ENCODE results near the gene FNDC3A.

Gene FNDC3A

DNA sequence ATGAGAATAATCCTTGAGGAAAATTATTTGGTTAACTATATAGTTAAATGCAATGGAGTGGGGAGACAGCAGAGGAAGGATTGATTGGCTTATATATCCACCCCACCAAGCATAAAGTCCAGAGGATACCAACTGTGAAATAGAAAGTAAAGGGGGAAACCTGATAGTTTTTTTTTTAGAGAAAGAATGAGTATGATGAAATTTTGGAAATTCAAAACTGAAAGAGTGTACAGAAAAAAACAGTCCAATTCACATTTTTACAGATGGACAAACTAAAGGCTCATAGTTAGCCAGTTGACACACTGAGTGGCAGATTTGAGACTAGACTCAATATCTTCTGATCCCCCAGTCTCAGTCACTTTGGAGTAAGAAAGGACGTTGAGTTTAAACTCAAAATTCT lies 51.1 kb downstream of the FNDC3A start:
- no peak overlapping the region for H3K4me3 ChIP-seq (ENCODE audit: low read depth, low read length)
- no peaks in the 10 kb centered on the region for H3K9me3 ChIP-seq (ENCODE audit: control insufficient read depth, low read length)
- no peak overlapping the region for H3K27ac ChIP-seq
- H3K4me1 ChIP-seq, result no peaks in the 10 kb centered on the region
- TF ChIP-seq, protein P1, sequence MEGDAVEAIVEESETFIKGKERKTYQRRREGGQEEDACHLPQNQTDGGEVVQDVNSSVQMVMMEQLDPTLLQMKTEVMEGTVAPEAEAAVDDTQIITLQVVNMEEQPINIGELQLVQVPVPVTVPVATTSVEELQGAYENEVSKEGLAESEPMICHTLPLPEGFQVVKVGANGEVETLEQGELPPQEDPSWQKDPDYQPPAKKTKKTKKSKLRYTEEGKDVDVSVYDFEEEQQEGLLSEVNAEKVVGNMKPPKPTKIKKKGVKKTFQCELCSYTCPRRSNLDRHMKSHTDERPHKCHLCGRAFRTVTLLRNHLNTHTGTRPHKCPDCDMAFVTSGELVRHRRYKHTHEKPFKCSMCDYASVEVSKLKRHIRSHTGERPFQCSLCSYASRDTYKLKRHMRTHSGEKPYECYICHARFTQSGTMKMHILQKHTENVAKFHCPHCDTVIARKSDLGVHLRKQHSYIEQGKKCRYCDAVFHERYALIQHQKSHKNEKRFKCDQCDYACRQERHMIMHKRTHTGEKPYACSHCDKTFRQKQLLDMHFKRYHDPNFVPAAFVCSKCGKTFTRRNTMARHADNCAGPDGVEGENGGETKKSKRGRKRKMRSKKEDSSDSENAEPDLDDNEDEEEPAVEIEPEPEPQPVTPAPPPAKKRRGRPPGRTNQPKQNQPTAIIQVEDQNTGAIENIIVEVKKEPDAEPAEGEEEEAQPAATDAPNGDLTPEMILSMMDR (IDR thresholded peaks at IDR 0.05), result no peak
- H2AFZ ChIP-seq, result no peak overlapping the region
- H3K4me2 ChIP-seq (ENCODE audit: low read length), result no peak overlapping the region
- no peaks in the 10 kb centered on the region for H3K27me3 ChIP-seq (ENCODE audit: control insufficient read depth, insufficient read depth, low read length)
- no peaks in the 10 kb centered on the region for H3K79me2 ChIP-seq
- no peaks in the 10 kb centered on the region for H3K36me3 ChIP-seq (ENCODE audit: control insufficient read depth, insufficient read depth, low read length)
- H3K9ac ChIP-seq, result no peak overlapping the region

DNA sequence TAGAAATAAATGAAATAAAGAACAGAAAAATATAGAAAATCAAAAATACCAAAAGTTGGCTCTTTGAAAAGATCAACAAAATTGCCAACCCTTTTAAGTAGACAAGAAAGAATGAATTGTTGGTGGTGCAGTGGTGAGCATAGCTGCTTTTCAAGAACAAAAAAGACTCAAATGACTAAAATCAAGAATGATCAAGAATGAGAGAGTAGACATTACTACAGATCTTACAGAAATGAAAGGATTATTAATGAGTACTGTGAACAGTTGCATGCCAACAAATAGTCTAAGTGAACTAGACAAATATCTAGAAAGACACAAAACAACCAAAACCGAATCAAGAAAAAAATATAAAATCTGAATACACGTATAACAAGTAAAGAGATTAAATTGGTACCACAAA lies 53.9 kb downstream of the FNDC3A start:
- Histone ChIP-seq H3K27ac (no peak overlapping the region), H3K4me2 (ENCODE audit: low read length) (no peak overlapping the region), H3K9ac (no peak overlapping the region), H3K79me2 (no peaks in the 10 kb centered on the region), H3K36me3 (ENCODE audit: control insufficient read depth, insufficient read depth, low read length) (no peaks in the 10 kb centered on the region), H3K27me3 (ENCODE audit: control insufficient read depth, insufficient read depth, low read length) (no peaks in the 10 kb centered on the region), H3K4me1 (no peaks in the 10 kb centered on the region), H3K4me3 (ENCODE audit: low read depth, low read length) (no peak overlapping the region), H2AFZ (no peak overlapping the region), H3K9me3 (ENCODE audit: control insufficient read depth, low read length) (no peaks in the 10 kb centered on the region)
- TF ChIP-seq, protein P1 (IDR thresholded peaks at IDR 0.05), result no peak

DNA sequence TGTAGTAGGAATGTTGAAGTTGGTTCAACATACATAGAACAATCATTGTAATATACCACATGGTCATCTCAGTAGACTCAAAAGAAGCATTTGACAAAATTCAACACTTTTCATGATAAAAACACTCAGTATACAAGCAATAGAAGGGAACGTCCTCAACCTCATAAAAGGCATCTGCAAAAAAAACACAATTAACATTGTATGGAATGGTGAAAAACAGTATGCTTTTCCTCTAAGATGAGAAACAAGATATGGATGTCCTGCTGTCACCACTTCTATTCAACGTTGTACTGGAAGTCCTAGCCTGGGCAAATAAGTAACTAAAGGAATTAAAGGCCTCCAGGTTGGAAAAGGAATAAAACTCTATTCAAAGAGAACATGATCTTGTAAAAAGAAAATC lies 54.5 kb downstream of the FNDC3A start:
- no peaks in the 10 kb centered on the region for H3K27me3 ChIP-seq (ENCODE audit: control insufficient read depth, insufficient read depth, low read length)
- H3K4me2 ChIP-seq (ENCODE audit: low read length), result no peak overlapping the region
- H3K4me3 ChIP-seq (ENCODE audit: low read depth, low read length), result no peak overlapping the region
- no peak overlapping the region for H2AFZ ChIP-seq
- H3K36me3 ChIP-seq (ENCODE audit: control insufficient read depth, insufficient read depth, low read length), result no peaks in the 10 kb centered on the region
- H3K9me3 ChIP-seq (ENCODE audit: control insufficient read depth, low read length), result no peaks in the 10 kb centered on the region
- no peaks in the 10 kb centered on the region for H3K4me1 ChIP-seq
- no peaks in the 10 kb centered on the region for H3K79me2 ChIP-seq
- TF ChIP-seq, protein P1 (IDR thresholded peaks at IDR 0.05), result no peak
- no peak overlapping the region for H3K27ac ChIP-seq
- no peak overlapping the region for H3K9ac ChIP-seq

DNA sequence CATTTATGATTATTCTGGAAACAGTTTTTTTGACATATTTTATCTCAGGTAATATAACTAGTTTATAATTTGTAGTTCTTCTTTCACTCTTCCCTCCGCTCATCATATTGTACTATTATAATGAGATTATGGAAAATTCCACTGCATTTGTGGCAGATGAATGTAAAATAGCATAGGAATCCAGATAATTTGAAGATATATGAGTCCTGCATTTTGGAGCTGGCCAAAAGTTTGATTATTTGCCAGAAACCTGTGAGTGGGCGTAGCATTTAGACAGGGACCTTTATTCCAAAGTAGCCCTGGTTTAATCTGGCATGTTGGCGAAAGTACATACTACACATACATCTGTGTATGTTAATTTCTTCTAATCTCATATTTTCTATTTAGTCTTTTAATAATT lies 65.2 kb downstream of the FNDC3A start:
- no peaks in the 10 kb centered on the region for H3K79me2 ChIP-seq
- H3K4me2 ChIP-seq (ENCODE audit: low read length), result no peak overlapping the region
- no peak overlapping the region for H3K9ac ChIP-seq
- H3K4me1 ChIP-seq, result no peaks in the 10 kb centered on the region
- H3K4me3 ChIP-seq (ENCODE audit: low read depth, low read length), result no peak overlapping the region
- H3K36me3 ChIP-seq (ENCODE audit: control insufficient read depth, insufficient read depth, low read length), result no peaks in the 10 kb centered on the region
- TF ChIP-seq, protein P1 (IDR thresholded peaks at IDR 0.05), result no peak
- H2AFZ ChIP-seq, result no peak overlapping the region
- no peaks in the 10 kb centered on the region for H3K27me3 ChIP-seq (ENCODE audit: control insufficient read depth, insufficient read depth, low read length)
- H3K27ac ChIP-seq, result no peak overlapping the region
- H3K9me3 ChIP-seq (ENCODE audit: control insufficient read depth, low read length), result no peaks in the 10 kb centered on the region

DNA sequence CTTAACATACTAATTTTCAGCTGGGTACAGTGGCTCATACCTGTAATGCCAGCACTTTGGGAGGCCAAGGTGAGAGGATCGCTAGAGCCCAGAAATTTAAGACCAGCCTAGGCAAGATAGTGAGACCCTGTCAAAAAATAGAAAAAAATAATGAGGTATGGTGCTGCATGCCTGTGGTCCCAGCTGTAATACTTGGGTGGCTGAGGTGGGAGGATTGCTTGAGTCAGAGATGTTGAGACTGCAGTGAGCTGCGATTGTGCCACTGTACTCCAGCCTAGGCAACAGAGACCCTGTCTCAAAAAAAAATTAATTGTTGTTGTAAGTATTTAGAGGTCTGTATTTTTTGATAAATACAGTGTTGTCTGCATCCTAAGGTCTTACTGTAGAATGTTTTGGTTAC lies 66.8 kb downstream of the FNDC3A start:
- TF ChIP-seq, protein P1 (IDR thresholded peaks at IDR 0.05), result no peak

More for the DNA sequence above, 66.8 kb downstream of the FNDC3A start:
- Histone ChIP-seq H3K27me3 (ENCODE audit: control insufficient read depth, insufficient read depth, low read length) (no peaks in the 10 kb centered on the region), H3K4me3 (ENCODE audit: low read depth, low read length) (no peak overlapping the region), H2AFZ (no peak overlapping the region), H3K4me2 (ENCODE audit: low read length) (no peak overlapping the region), H3K36me3 (ENCODE audit: control insufficient read depth, insufficient read depth, low read length) (no peaks in the 10 kb centered on the region), H3K4me1 (no peaks in the 10 kb centered on the region), H3K9ac (no peak overlapping the region), H3K79me2 (no peaks in the 10 kb centered on the region), H3K9me3 (ENCODE audit: control insufficient read depth, low read length) (no peaks in the 10 kb centered on the region), H3K27ac (no peak overlapping the region)
